ENCODE results near the gene RBM34. TPM values are rescaled to one million over a fixed set of nuclear protein-coding genes. Genes with fewer than 3 reads are reported as not detected.

RBM34 gene
- total and polyA plus RNA-seq, 2 donors (not counting 3 experiments of a cell fraction or from before 2014, with no cell fraction given), result 16.1 to 80.7 TPM

DNA sequence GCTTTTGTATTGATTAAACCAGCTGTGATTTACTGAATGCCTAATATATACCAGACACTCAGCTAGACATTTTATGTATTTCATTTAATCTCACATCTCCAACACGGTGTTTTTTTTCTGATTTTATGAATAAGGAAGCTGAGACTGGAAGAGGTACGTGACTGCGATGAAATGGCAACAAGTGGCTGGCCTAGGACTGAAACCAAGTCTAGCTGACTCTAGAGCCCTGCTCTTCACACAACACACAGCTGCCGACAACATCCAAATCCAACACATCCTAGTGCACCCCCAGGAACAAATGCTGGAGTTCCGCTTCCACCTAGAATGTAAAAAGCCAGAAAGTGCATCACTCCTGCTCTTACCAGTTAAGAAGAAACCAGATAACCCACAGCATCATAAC, 21.7 kb downstream of the RBM34 start:
- Histone ChIP-seq H4K20me1 (replicated peaks; ENCODE audit: control insufficient read depth, extremely low read depth, insufficient read depth, low read length) (no peaks in the 10 kb centered on the region), H3K27ac (ENCODE audit: insufficient read depth, low read depth, low read length) (no peak overlapping the region), H3K4me2 (ENCODE audit: insufficient read depth, low read length) (no peak overlapping the region), H3K27me3 (ENCODE audit: control insufficient read depth in 2 of 2, insufficient read depth in 2 of 2, low read length in 2 of 2) (no peaks in the 10 kb centered on the region), H3K4me1 (ENCODE audit: control insufficient read depth, extremely low read depth, insufficient read depth, low read length) (no peaks in the 10 kb centered on the region), H3K36me3 (ENCODE audit: control insufficient read depth in 2 of 2, extremely low read depth in 1 of 2, insufficient read depth in 2 of 2, low read length in 2 of 2) (peaks cover 24 to 31% of the 10 kb centered on the region in 2 experiments), H3K9me3 (replicated peaks; ENCODE audit: control insufficient read depth, insufficient read depth, low read length) (no peaks in the 10 kb centered on the region), H3K79me2 (ENCODE audit: control insufficient read depth, insufficient read depth, low read length) (no peaks in the 10 kb centered on the region), H3K9me1 (replicated peaks; ENCODE audit: control insufficient read depth, extremely low read depth, insufficient read depth, low read length) (no peaks in the 10 kb centered on the region), H2AFZ (ENCODE audit: low read depth, low read length) (no peak overlapping the region), H3K9ac (replicated peaks; ENCODE audit: extremely low read depth, insufficient read depth, low read length) (no peak overlapping the region), H3K4me3 (replicated peaks in 1 of 3; ENCODE audit: insufficient read depth in 1 of 3, low read depth in 1 of 3, low read length in 3 of 3) (no peak overlapping the region)
- TF ChIP-seq JUN (IDR thresholded peaks at IDR 0.05; ENCODE audit: borderline replicate concordance, insufficient read depth, insufficient read length, low read depth) (no peak), EZH2 (IDR thresholded peaks at IDR 0.05; ENCODE audit: borderline replicate concordance, low read depth, low read length, severe bottlenecking) (no peak), FOS (IDR thresholded peaks at IDR 0.05; ENCODE audit: borderline replicate concordance, insufficient read depth, low read length) (no peak)
- TF ChIP-seq, protein P1, sequence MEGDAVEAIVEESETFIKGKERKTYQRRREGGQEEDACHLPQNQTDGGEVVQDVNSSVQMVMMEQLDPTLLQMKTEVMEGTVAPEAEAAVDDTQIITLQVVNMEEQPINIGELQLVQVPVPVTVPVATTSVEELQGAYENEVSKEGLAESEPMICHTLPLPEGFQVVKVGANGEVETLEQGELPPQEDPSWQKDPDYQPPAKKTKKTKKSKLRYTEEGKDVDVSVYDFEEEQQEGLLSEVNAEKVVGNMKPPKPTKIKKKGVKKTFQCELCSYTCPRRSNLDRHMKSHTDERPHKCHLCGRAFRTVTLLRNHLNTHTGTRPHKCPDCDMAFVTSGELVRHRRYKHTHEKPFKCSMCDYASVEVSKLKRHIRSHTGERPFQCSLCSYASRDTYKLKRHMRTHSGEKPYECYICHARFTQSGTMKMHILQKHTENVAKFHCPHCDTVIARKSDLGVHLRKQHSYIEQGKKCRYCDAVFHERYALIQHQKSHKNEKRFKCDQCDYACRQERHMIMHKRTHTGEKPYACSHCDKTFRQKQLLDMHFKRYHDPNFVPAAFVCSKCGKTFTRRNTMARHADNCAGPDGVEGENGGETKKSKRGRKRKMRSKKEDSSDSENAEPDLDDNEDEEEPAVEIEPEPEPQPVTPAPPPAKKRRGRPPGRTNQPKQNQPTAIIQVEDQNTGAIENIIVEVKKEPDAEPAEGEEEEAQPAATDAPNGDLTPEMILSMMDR (IDR thresholded peaks at IDR 0.05; ENCODE audit: extremely low read depth in 1 of 2, insufficient read depth in 1 of 2, low read depth in 1 of 2, low read length in 2 of 2), result no peak
- no TSS peak for BruUV-seq (replicated peaks)
- dilution Hi-C loops (cut with MboI; ENCODE audit: extremely low pct_ligation_motif_present, low sequenced_read_pairs) (no loop called here), intact Hi-C loops (cut with micrococcal nuclease) (no loop called here)
- no peak for FAIRE-seq
- ChIA-PET POLR2A (no interaction called here), CTCF (interaction anchor here (1.0 to 1.3 kb wide), 3 partner anchors 17 to 276 kb away, joined by 3 read pairs; no protein-coding TSS in a partner anchor)
- no peak for DNase-seq (ENCODE audit: low read depth, low spot score)

DNA sequence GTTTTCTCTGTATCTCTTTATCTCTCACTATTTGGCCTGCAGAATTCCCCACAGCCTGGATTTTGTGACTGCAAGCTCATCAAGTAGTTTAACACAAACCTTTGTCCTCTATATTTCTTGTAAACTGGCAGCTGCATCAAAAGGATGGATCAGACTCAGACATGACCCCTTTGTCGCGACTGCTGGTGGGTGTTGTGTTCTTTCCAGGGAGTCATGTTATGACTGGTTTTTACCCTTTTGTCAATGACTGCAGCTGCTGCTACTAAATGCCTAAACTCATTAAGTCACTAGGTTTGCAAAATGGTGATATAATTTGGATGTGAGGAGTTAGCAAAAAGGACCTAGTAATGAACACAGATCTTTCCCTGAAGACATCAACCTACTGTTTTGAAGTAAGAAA, 22.2 kb downstream of the RBM34 start:
- Histone ChIP-seq H2AFZ (ENCODE audit: low read depth, low read length) (no peak overlapping the region), H3K4me2 (ENCODE audit: insufficient read depth, low read length) (no peak overlapping the region), H3K9ac (replicated peaks; ENCODE audit: extremely low read depth, insufficient read depth, low read length) (no peak overlapping the region), H3K4me1 (ENCODE audit: control insufficient read depth, extremely low read depth, insufficient read depth, low read length) (no peaks in the 10 kb centered on the region), H3K4me3 (replicated peaks in 1 of 3; ENCODE audit: insufficient read depth in 1 of 3, low read depth in 1 of 3, low read length in 3 of 3) (no peak overlapping the region), H3K9me3 (replicated peaks; ENCODE audit: control insufficient read depth, insufficient read depth, low read length) (no peaks in the 10 kb centered on the region), H3K9me1 (replicated peaks; ENCODE audit: control insufficient read depth, extremely low read depth, insufficient read depth, low read length) (no peaks in the 10 kb centered on the region), H4K20me1 (replicated peaks; ENCODE audit: control insufficient read depth, extremely low read depth, insufficient read depth, low read length) (no peaks in the 10 kb centered on the region), H3K27ac (ENCODE audit: insufficient read depth, low read depth, low read length) (no peak overlapping the region), H3K36me3 (ENCODE audit: control insufficient read depth in 2 of 2, extremely low read depth in 1 of 2, insufficient read depth in 2 of 2, low read length in 2 of 2) (peaks cover 24 to 31% of the 10 kb centered on the region in 2 experiments), H3K79me2 (ENCODE audit: control insufficient read depth, insufficient read depth, low read length) (no peaks in the 10 kb centered on the region), H3K27me3 (ENCODE audit: control insufficient read depth in 2 of 2, insufficient read depth in 2 of 2, low read length in 2 of 2) (no peaks in the 10 kb centered on the region)
- DNase-seq (ENCODE audit: low read depth, low spot score) (no peak), FAIRE-seq (no peak)
- dilution Hi-C loops (cut with MboI; ENCODE audit: extremely low pct_ligation_motif_present, low sequenced_read_pairs), result no loop called here
- BruUV-seq (replicated peaks), result no TSS peak
- intact Hi-C loops (cut with micrococcal nuclease), result no loop called here
- no peak for TF ChIP-seq POLR2A (IDR thresholded peaks at IDR 0.05; ENCODE audit: low read depth, low read length)
- TF ChIP-seq JUN (IDR thresholded peaks at IDR 0.05; ENCODE audit: borderline replicate concordance, insufficient read depth, insufficient read length, low read depth), result no peak
- TF ChIP-seq, protein P2, sequence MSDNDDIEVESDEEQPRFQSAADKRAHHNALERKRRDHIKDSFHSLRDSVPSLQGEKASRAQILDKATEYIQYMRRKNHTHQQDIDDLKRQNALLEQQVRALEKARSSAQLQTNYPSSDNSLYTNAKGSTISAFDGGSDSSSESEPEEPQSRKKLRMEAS (IDR thresholded peaks at IDR 0.05; ENCODE audit: insufficient read depth, insufficient read length), result no peak
- ChIA-PET CTCF (interaction anchor here (1.0 to 1.3 kb wide), 2 partner anchors 17 kb away, joined by 3 read pairs; no protein-coding TSS in a partner anchor), POLR2A (no interaction called here)
